HCT116 (cell line): ENCODE measurements around the gene MYLK2. TPM values are rescaled to one million over a fixed set of nuclear protein-coding genes. Genes with fewer than 3 reads are reported as not detected.

Experiments used
- ATAC-seq: fragments of 200-7000 bp; cut with Tn5 transposase; 2 replicates; pipeline ENCODE4 v1.9.1; 2020; ENCODE audit warnings: mild to moderate bottlenecking, moderate library complexity
- BruUV-seq: library from RNA; stranded (reverse); fragments of 400-500 nt; replicated peaks from 2 replicates; lab custom pipeline; 2021; lab: Mats Ljungman, UMichigan
- CTCF ChIA-PET: fragments of 300-600 bp; sonication (Branson Sonifier 250); formaldehyde crosslinking; loops from one replicate; lab custom pipeline; 2021; ENCODE audit warnings: antibody characterized with exemption; lab: Charles Lee
- POLR2A ChIA-PET: fragments of 300-600, 350-600 bp; sonication (Branson Sonifier 250); formaldehyde crosslinking; loops from one replicate; lab custom pipeline; 2021; ENCODE audit warnings: antibody characterized with exemption; lab: Charles Lee
- RAD21 ChIA-PET, 2 experiments: fragments of 300-600 bp; sonication (Branson Sonifier 250); formaldehyde crosslinking; loops; one replicate each; lab custom pipeline; 2023; ENCODE audit warnings: low total read pairs in 2 of 2; ENCODE audit not compliant: uncharacterized antibody in 2 of 2, unreplicated experiment in 2 of 2, low non-redundant PET in 1 of 2; lab: Charles Lee
- DNase-seq: peaks from one replicate; pipeline ENCODE4 v3.0.0-alpha.2; 2010; ENCODE audit warnings: low read depth, low spot score
- H2AFZ ChIP-seq: fragments of 200-600 bp; shearing (Covaris generic), sonication (generic); 2 replicates; pipeline ENCODE4 v1.6.1; 2017; ENCODE audit warnings: low read depth, mixed run types, mixed read lengths, antibody characterized with exemption, low read length; ENCODE audit not compliant: poor library complexity, severe bottlenecking
- H3K27ac ChIP-seq: 2 replicates; pipeline ENCODE4 v1.5.1; 2012; ENCODE audit warnings: low read depth, low read length
- H3K27me3 ChIP-seq: fragments of 200-600 bp; sonication (generic); 2 replicates; pipeline ENCODE4 v1.6.1; 2016; ENCODE audit warnings: mixed run types, low read length, mixed read lengths; ENCODE audit not compliant: insufficient read depth
- H3K36me3 ChIP-seq, 2 experiments: fragments of 200-500 bp in 1 of 2; fragments of 200-600 bp in 1 of 2; sonication (Bioruptor generic) in 1 of 2; sonication (generic) in 1 of 2; 2 replicates each; pipeline versions ENCODE4 v1.5.1 to v1.6.1; 2014 to 2016; ENCODE audit warnings: low read length in 2 of 2, inconsistent platforms in 1 of 2, mixed read lengths in 1 of 2, mixed run types in 1 of 2; ENCODE audit not compliant: insufficient read depth in 2 of 2, control insufficient read depth in 1 of 2
- H3K4me1 ChIP-seq, 2 experiments: fragments of 200-600 bp in 1 of 2; sonication (generic) in 1 of 2; 2 replicates each; pipeline versions ENCODE4 v1.5.1 to v1.6.1; 2012 to 2017; ENCODE audit warnings: low read length in 2 of 2, inconsistent platforms in 1 of 2, mild to moderate bottlenecking in 1 of 2, mixed read lengths in 1 of 2, mixed run types in 1 of 2, moderate library complexity in 1 of 2; ENCODE audit not compliant: insufficient read depth in 2 of 2, control insufficient read depth in 1 of 2
- H3K4me2 ChIP-seq: fragments of 200-600 bp; sonication (generic); 2 replicates; pipeline ENCODE4 v1.6.1; 2017; ENCODE audit warnings: mixed run types, low read length, mixed read lengths
- H3K4me3 ChIP-seq, 2 experiments: fragments of 200-600 bp in 1 of 2; sonication (generic) in 1 of 2; replicated peaks in 1 of 2; 2 replicates each; pipeline ENCODE4 v1.5.1; 2011 to 2016; ENCODE audit warnings: low read length in 2 of 2, control low read depth in 1 of 2, low read depth in 1 of 2, mild to moderate bottlenecking in 1 of 2, mixed read lengths in 1 of 2, mixed run types in 1 of 2
- H3K79me2 ChIP-seq: fragments of 200-600 bp; sonication (generic); 2 replicates; pipeline ENCODE4 v1.6.1; 2017; ENCODE audit warnings: mild to moderate bottlenecking, mixed run types, low read length, moderate library complexity, mixed read lengths; ENCODE audit not compliant: insufficient read depth
- H3K9ac ChIP-seq: fragments of 200-600 bp; sonication (generic); 2 replicates; pipeline ENCODE4 v1.6.1; 2016; ENCODE audit warnings: low read length, mixed read lengths
- H3K9me2 ChIP-seq: fragments of 200-600 bp; sonication (generic), shearing (Covaris generic); 2 replicates; pipeline ENCODE4 v1.6.1; 2017; ENCODE audit warnings: mixed run types, mild to moderate bottlenecking, moderate library complexity; ENCODE audit not compliant: insufficient read depth
- H3K9me3 ChIP-seq, 2 experiments: fragments of 200-500 bp in 1 of 2; fragments of 200-600 bp in 1 of 2; sonication (Bioruptor generic) in 1 of 2; sonication (generic) in 1 of 2; 2 replicates each; pipeline ENCODE4 v1.6.1; 2014 to 2017; ENCODE audit warnings: low read length in 2 of 2, mixed read lengths in 2 of 2, inconsistent platforms in 1 of 2, low read depth in 1 of 2, mild to moderate bottlenecking in 1 of 2, mixed run types in 1 of 2, moderate library complexity in 1 of 2; ENCODE audit not compliant: control insufficient read depth in 1 of 2, insufficient read depth in 1 of 2
- H4K20me1 ChIP-seq: fragments of 200-600 bp; sonication (generic), shearing (Covaris generic); 2 replicates; pipeline ENCODE4 v1.6.1; 2017; ENCODE audit warnings: mixed run types, mild to moderate bottlenecking, moderate library complexity; ENCODE audit not compliant: insufficient read depth
- CBX3 ChIP-seq: IDR thresholded peaks from 2 replicates; pipeline ENCODE4 v1.6.1; 2012; ENCODE audit warnings: low read depth
- EGR1 ChIP-seq: IDR thresholded peaks from 2 replicates; pipeline ENCODE4 v1.6.1; 2012; ENCODE audit warnings: low read depth
- ELF1 ChIP-seq: IDR thresholded peaks from 2 replicates; pipeline ENCODE4 v1.6.1; 2012; ENCODE audit warnings: low read depth, borderline replicate concordance
- EZH2 ChIP-seq: fragments of 200-600 bp; sonication (generic); IDR thresholded peaks from 2 replicates; pipeline ENCODE4 v1.6.1; 2017; ENCODE audit warnings: antibody characterized with exemption, mixed run types
- FOSL1 ChIP-seq: IDR thresholded peaks from 2 replicates; pipeline ENCODE4 v1.6.1; 2012; ENCODE audit warnings: low read depth
- JUND ChIP-seq: IDR thresholded peaks from 2 replicates; pipeline ENCODE4 v1.6.1; 2012
- POLR2A ChIP-seq: IDR thresholded peaks from 2 replicates; pipeline ENCODE4 v1.7.0; 2011; ENCODE audit warnings: borderline replicate concordance; ENCODE audit not compliant: insufficient read depth, insufficient read length; ENCODE audit errors: extremely low read depth
- POLR2AphosphoS5 ChIP-seq: IDR thresholded peaks from 2 replicates; pipeline ENCODE4 v1.6.1; 2011; ENCODE audit warnings: mild to moderate bottlenecking, low read depth, low read length, moderate library complexity
- RAD21 ChIP-seq: IDR thresholded peaks from 2 replicates; pipeline ENCODE4 v1.6.1; 2012; ENCODE audit warnings: low read depth, mild to moderate bottlenecking
- SIN3A ChIP-seq: IDR thresholded peaks from 2 replicates; pipeline ENCODE4 v1.6.1; 2012; ENCODE audit warnings: low read depth
- SP1 ChIP-seq: IDR thresholded peaks from 2 replicates; pipeline ENCODE4 v1.6.1; 2012; ENCODE audit warnings: low read depth
- TCF7L2 ChIP-seq: IDR thresholded peaks from 2 replicates; pipeline ENCODE4 v1.7.0; 2011; ENCODE audit warnings: borderline replicate concordance, inconsistent platforms; ENCODE audit not compliant: insufficient read depth, insufficient read length; ENCODE audit errors: extremely low read depth
- ZBTB33 ChIP-seq: IDR thresholded peaks from 2 replicates; pipeline ENCODE4 v1.6.1; 2011; ENCODE audit warnings: mild to moderate bottlenecking, low read length, moderate library complexity; ENCODE audit not compliant: insufficient replicate concordance; ENCODE audit errors: extremely low read depth
- ZNF274 ChIP-seq: fragments of 200-500 bp; sonication (Bioruptor generic); IDR thresholded peaks from 2 replicates; pipeline ENCODE4 v1.6.1; 2014; ENCODE audit warnings: mild to moderate bottlenecking, low read depth, low read length, inconsistent platforms
- intact Hi-C: fragments of 100-400 bp; cut with micrococcal nuclease; formaldehyde crosslinking; loops from 2 replicates; pipeline ENCODE4 v1.10.0; 2022
- total RNA-seq: library from RNA; stranded (reverse); gene quantifications from one replicate; pipeline ENCODE4 v1.2.1, GENCODE V29; 2021; ENCODE audit not compliant: unreplicated experiment
- TF ChIP-seq, protein P1 (sequence below), 3 experiments: fragments of 200-600 bp in 1 of 3; sonication (generic) in 1 of 3; IDR thresholded peaks in 2 of 3; conservative IDR thresholded peaks in 1 of 3; 2 replicates each; pipeline ENCODE4 v1.5.1; 2012 to 2017; ENCODE audit warnings: low read depth in 2 of 3, low read length in 2 of 3, antibody characterized with exemption in 1 of 3, borderline replicate concordance in 1 of 3, control low read depth in 1 of 3, mild to moderate bottlenecking in 1 of 3, mixed read lengths in 1 of 3, mixed run types in 1 of 3, moderate library complexity in 1 of 3; ENCODE audit not compliant: insufficient read depth in 1 of 3
- TF ChIP-seq, protein P2 (sequence below): IDR thresholded peaks from 2 replicates; pipeline ENCODE4 v1.6.1; 2012; ENCODE audit warnings: low read depth

The MYLK2 gene
- total RNA-seq, 1 experiment from 2014 or later = 0.34 TPM

GRCh38 chr20:31797364-31797763, 21.8 kb upstream of the MYLK2 start:
- H3K4me2 ChIP-seq = no peak overlapping the region
- no peak overlapping the region for H3K9ac ChIP-seq
- DNase-seq (no peak), ATAC-seq (no peak)
- ChIA-PET RAD21 (no interaction called here), POLR2A (no interaction called here), CTCF (no interaction called here)
- TF ChIP-seq, protein P1, sequence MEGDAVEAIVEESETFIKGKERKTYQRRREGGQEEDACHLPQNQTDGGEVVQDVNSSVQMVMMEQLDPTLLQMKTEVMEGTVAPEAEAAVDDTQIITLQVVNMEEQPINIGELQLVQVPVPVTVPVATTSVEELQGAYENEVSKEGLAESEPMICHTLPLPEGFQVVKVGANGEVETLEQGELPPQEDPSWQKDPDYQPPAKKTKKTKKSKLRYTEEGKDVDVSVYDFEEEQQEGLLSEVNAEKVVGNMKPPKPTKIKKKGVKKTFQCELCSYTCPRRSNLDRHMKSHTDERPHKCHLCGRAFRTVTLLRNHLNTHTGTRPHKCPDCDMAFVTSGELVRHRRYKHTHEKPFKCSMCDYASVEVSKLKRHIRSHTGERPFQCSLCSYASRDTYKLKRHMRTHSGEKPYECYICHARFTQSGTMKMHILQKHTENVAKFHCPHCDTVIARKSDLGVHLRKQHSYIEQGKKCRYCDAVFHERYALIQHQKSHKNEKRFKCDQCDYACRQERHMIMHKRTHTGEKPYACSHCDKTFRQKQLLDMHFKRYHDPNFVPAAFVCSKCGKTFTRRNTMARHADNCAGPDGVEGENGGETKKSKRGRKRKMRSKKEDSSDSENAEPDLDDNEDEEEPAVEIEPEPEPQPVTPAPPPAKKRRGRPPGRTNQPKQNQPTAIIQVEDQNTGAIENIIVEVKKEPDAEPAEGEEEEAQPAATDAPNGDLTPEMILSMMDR (IDR thresholded peaks at IDR 0.05 in 2 of 3, conservative IDR thresholded peaks at IDR 0.05 in 1 of 3; ENCODE audit: borderline replicate concordance in 1 of 3, insufficient read depth in 1 of 3, low read depth in 2 of 3, low read length in 2 of 3) = no peak
- no peak for TF ChIP-seq EZH2
- no peak for TF ChIP-seq ZBTB33
- no peak for TF ChIP-seq POLR2AphosphoS5
- TF ChIP-seq TCF7L2 = no peak
- TF ChIP-seq SP1 = no peak
- TF ChIP-seq JUND = no peak
- TF ChIP-seq, protein P2, sequence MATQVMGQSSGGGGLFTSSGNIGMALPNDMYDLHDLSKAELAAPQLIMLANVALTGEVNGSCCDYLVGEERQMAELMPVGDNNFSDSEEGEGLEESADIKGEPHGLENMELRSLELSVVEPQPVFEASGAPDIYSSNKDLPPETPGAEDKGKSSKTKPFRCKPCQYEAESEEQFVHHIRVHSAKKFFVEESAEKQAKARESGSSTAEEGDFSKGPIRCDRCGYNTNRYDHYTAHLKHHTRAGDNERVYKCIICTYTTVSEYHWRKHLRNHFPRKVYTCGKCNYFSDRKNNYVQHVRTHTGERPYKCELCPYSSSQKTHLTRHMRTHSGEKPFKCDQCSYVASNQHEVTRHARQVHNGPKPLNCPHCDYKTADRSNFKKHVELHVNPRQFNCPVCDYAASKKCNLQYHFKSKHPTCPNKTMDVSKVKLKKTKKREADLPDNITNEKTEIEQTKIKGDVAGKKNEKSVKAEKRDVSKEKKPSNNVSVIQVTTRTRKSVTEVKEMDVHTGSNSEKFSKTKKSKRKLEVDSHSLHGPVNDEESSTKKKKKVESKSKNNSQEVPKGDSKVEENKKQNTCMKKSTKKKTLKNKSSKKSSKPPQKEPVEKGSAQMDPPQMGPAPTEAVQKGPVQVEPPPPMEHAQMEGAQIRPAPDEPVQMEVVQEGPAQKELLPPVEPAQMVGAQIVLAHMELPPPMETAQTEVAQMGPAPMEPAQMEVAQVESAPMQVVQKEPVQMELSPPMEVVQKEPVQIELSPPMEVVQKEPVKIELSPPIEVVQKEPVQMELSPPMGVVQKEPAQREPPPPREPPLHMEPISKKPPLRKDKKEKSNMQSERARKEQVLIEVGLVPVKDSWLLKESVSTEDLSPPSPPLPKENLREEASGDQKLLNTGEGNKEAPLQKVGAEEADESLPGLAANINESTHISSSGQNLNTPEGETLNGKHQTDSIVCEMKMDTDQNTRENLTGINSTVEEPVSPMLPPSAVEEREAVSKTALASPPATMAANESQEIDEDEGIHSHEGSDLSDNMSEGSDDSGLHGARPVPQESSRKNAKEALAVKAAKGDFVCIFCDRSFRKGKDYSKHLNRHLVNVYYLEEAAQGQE = no peak
- no peak for TF ChIP-seq ZNF274
- TF ChIP-seq RAD21 = no peak
- no peak for TF ChIP-seq ELF1
- TF ChIP-seq POLR2A = no peak
- TF ChIP-seq CBX3 = no peak
- no peak for TF ChIP-seq FOSL1
- no peak for TF ChIP-seq SIN3A
- no peak for TF ChIP-seq EGR1
- intact Hi-C loops = no loop called here
- H3K9me2 ChIP-seq = no peaks in the 10 kb centered on the region
- H4K20me1 ChIP-seq = peaks cover 4% of the 10 kb centered on the region
- no peaks in the 10 kb centered on the region for H3K4me1 ChIP-seq
- no peaks in the 10 kb centered on the region for H3K9me3 ChIP-seq
- no TSS peak for BruUV-seq
- H3K27me3 ChIP-seq = no peaks in the 10 kb centered on the region
- H2AFZ ChIP-seq = no peak overlapping the region
- H3K27ac ChIP-seq = no peak overlapping the region
- H3K79me2 ChIP-seq = peaks cover 50% of the 10 kb centered on the region
- H3K4me3 ChIP-seq = no peak overlapping the region
- H3K36me3 ChIP-seq = peaks cover 79 to 87% of the 10 kb centered on the region in 2 experiments
